ENCODE data around the gene TMEM62.
A peak's percentile ranks its signal among the peaks of the same experiment; 100 is the strongest.
"Not testable (repeated sequence)": the region's sequence is repeated elsewhere in the genome, so short reads cannot be mapped to it uniquely, and the experiment has no call there.

TMEM62 gene

DNA sequence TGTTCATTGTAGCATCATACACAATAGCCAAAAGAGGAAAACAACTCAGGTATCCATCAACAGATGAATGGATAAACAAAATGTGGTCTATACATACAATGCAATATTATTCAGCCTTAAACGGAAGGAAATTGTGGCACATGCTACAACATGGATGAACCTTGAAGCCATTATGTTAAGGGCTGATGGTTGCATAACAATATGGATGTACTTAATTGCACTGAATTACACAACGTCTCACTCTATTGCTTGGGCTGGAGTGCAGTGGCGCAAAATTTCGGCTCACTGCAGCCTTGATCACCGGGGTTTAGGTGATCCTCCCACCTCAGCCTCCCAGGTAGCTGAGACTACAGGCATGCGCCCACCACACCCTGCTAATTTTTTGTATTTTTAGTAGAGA is 7.0 kb upstream of the TMEM62 start:
- H3K4me3 ChIP-seq (ENCODE audit: severe bottlenecking), result no peak overlapping the region
- H3K27ac ChIP-seq (ENCODE audit: poor library complexity, severe bottlenecking), result no peak overlapping the region
- ATAC-seq (ENCODE audit: low read depth) (no peak), DNase-seq (ENCODE audit: low spot score) (no peak)
- no peaks in the 10 kb centered on the region for H3K4me1 ChIP-seq (ENCODE audit: insufficient read depth, poor library complexity, severe bottlenecking)
- no peaks in the 10 kb centered on the region for H3K36me3 ChIP-seq (ENCODE audit: low read depth)
- TF ChIP-seq, protein P1, sequence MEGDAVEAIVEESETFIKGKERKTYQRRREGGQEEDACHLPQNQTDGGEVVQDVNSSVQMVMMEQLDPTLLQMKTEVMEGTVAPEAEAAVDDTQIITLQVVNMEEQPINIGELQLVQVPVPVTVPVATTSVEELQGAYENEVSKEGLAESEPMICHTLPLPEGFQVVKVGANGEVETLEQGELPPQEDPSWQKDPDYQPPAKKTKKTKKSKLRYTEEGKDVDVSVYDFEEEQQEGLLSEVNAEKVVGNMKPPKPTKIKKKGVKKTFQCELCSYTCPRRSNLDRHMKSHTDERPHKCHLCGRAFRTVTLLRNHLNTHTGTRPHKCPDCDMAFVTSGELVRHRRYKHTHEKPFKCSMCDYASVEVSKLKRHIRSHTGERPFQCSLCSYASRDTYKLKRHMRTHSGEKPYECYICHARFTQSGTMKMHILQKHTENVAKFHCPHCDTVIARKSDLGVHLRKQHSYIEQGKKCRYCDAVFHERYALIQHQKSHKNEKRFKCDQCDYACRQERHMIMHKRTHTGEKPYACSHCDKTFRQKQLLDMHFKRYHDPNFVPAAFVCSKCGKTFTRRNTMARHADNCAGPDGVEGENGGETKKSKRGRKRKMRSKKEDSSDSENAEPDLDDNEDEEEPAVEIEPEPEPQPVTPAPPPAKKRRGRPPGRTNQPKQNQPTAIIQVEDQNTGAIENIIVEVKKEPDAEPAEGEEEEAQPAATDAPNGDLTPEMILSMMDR (IDR thresholded peaks at IDR 0.05; ENCODE audit: poor library complexity, severe bottlenecking), result no peak
- H3K27me3 ChIP-seq (ENCODE audit: insufficient read depth, poor library complexity, severe bottlenecking), result no peaks in the 10 kb centered on the region
- H3K9me3 ChIP-seq (ENCODE audit: severe bottlenecking), result no peaks in the 10 kb centered on the region

DNA sequence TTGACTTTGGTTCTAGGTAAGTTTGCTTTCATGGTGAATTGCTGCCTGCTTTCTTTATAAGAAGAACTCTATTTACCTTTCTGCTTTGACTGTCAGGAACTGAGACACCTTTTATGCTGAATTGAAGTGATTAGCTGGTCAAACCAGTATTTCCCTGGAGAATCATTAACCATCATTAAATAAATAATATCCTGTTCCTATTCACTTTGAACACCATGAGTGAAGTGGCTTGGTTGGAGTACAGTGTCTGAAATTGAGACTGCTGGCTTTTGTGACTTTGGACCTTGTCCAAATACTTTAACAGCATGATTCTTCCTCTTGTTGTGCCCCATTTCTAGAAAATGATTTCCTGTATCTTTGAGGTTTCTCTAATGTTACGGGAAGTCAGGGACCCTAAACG is 5.6 kb upstream of the TMEM62 start:
- TF ChIP-seq, protein P1 (IDR thresholded peaks at IDR 0.05; ENCODE audit: poor library complexity, severe bottlenecking), result no peak
- no peak overlapping the region for H3K4me3 ChIP-seq (ENCODE audit: severe bottlenecking)
- H3K27me3 ChIP-seq (ENCODE audit: insufficient read depth, poor library complexity, severe bottlenecking), result no peaks in the 10 kb centered on the region
- H3K9me3 ChIP-seq (ENCODE audit: severe bottlenecking), result no peaks in the 10 kb centered on the region
- no peak for ATAC-seq (ENCODE audit: low read depth)
- peaks cover 6% of the 10 kb centered on the region for H3K4me1 ChIP-seq (ENCODE audit: insufficient read depth, poor library complexity, severe bottlenecking)
- no peak overlapping the region for H3K27ac ChIP-seq (ENCODE audit: poor library complexity, severe bottlenecking)
- no peak for DNase-seq (ENCODE audit: low spot score)
- H3K36me3 ChIP-seq (ENCODE audit: low read depth), result no peaks in the 10 kb centered on the region

DNA sequence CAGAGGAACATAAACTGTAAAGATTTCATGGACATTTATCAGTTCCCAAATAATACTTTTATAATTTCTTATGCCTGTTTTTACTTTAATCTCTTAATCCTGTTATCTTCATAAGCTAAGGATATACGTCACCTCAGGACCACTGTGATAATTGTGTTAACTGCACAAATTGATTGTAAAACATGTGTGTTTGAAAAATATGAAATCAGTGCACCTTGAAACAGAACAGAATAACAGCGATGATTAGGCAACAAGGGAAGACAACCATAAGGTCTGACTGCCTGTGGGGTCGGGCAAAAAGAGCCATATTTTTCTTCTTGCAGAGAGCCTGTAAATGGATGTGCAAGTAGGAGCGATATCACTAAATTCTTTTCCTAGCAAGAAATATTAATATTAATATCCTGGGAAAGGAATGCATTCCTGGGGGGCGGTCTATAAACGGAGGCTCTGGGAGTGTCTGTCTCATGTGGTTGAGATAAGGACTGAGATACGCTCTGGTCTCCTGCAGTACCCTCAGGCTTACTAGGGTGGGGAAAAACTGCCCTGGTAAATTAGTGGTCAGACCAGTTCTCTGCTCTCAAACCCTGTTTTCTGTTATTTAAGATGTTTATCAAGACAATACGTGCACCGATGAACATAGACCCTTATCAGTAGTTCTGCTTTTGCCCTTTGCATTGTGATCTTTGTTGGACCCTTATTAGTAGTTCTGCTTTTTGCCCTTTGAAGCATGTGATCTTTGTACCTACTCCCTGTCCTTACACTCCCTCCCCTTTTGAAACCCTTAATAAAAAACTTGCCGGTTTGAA is 5.0 kb upstream of the TMEM62 start:
- not testable (repeated sequence) for H3K9me3 ChIP-seq (ENCODE audit: severe bottlenecking); H3K27ac ChIP-seq (ENCODE audit: poor library complexity, severe bottlenecking); H3K27me3 ChIP-seq (ENCODE audit: insufficient read depth, poor library complexity, severe bottlenecking); H3K4me1 ChIP-seq (ENCODE audit: insufficient read depth, poor library complexity, severe bottlenecking); ATAC-seq (ENCODE audit: low read depth); DNase-seq (ENCODE audit: low spot score); H3K4me3 ChIP-seq (ENCODE audit: severe bottlenecking); H3K36me3 ChIP-seq (ENCODE audit: low read depth)

DNA sequence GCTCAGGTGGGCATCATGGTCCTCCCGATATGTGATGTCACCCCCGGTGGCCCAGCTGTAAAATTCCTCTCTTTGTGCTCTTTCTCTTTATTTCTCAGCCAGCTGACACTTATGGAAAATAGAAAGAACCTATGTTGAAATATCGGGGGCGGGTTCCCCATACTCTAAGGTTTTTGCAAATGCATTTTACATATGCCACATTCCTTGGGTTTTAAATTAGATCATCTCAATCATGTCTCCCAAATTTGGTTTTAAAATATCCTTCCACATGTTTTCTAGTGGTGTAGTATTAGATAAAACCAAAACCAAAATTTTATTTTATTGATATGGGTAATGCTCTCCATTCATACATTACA is 4.4 kb upstream of the TMEM62 start:
- ATAC-seq (ENCODE audit: low read depth) (no peak), DNase-seq (ENCODE audit: low spot score) (no peak)
- Histone ChIP-seq H3K27me3 (ENCODE audit: insufficient read depth, poor library complexity, severe bottlenecking) (no peaks in the 10 kb centered on the region), H3K9me3 (ENCODE audit: severe bottlenecking) (no peaks in the 10 kb centered on the region), H3K4me3 (ENCODE audit: severe bottlenecking) (no peak overlapping the region), H3K4me1 (ENCODE audit: insufficient read depth, poor library complexity, severe bottlenecking) (peaks cover 7% of the 10 kb centered on the region), H3K36me3 (ENCODE audit: low read depth) (no peaks in the 10 kb centered on the region), H3K27ac (ENCODE audit: poor library complexity, severe bottlenecking) (no peak overlapping the region)
- TF ChIP-seq, protein P1 (IDR thresholded peaks at IDR 0.05; ENCODE audit: poor library complexity, severe bottlenecking), result no peak

DNA sequence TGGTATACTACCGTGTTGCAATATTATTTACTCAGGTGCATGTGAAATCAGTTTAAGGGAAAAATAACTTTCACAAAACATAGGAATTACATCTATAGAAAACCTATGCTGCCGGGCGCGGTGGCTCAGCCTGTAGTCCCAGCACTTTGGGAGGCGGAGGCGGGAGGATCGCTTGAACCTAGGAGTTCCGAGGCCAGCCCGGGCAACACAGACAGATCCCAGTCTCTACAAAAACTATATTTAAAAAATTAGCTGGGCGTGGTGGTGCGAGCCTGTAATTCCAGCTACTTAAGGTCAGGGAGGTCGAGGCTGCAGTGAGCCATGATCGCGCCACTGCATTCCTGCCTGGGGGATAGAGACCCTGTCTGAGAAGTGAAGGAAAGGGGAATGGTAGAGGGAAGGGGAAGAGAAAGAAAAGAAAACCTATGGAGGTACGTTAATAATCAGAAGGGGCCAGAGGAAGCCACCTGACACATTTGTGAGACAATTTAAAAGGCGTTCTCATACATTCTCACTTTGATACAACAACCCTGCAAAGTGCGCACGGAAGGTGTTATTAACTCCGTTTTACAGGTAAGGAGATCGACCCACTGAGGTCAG is 456 bp upstream of the TMEM62 start:
- Histone ChIP-seq H3K27ac (ENCODE audit: poor library complexity, severe bottlenecking) (peak overlapping the region; percentile 32), H3K9me3 (ENCODE audit: severe bottlenecking) (no peaks in the 10 kb centered on the region), H3K4me3 (ENCODE audit: severe bottlenecking) (peak overlapping the region; percentile 65), H3K27me3 (ENCODE audit: insufficient read depth, poor library complexity, severe bottlenecking) (no peaks in the 10 kb centered on the region), H3K4me1 (ENCODE audit: insufficient read depth, poor library complexity, severe bottlenecking) (peaks cover 11% of the 10 kb centered on the region), H3K36me3 (ENCODE audit: low read depth) (peaks cover 27% of the 10 kb centered on the region)
- TF ChIP-seq, protein P1 (IDR thresholded peaks at IDR 0.05; ENCODE audit: poor library complexity, severe bottlenecking), result no peak
- ATAC-seq (ENCODE audit: low read depth) (peak; percentile 2; the same call in 1 of the 3 replicates), DNase-seq (ENCODE audit: low spot score) (no peak)
